Left renal cortex interstitium (tissue), 4 donors: ENCODE data around the gene LGALS7B. TPM values are rescaled to one million over a fixed set of nuclear protein-coding genes. Genes with fewer than 3 reads are reported as not detected.

Experiments
- DNase-seq, 4 donors: peaks; one replicate each; pipeline ENCODE4 v3.0.0-alpha.2; 2013; ENCODE audit warnings: low read depth in 4 of 4, low spot score in 2 of 4, missing footprints in 1 of 4
- polyA plus RNA-seq, 4 donors: library from polyadenylated mRNA; unstranded; fragments of 120-200 nt; gene quantifications; one replicate each; pipeline ENCODE4 v1.2.1, GENCODE V29; 2013; ENCODE audit not compliant: insufficient read length in 4 of 4

The LGALS7B gene
- polyA plus RNA-seq, 4 donors, result 0.95 to 3.2 (median 1.4) TPM; not detected in 1

GRCh38 chr19:38839816-38840582 lies 51.0 kb downstream of the LGALS7B start:
- DNase-seq, result no peak

- DNase-seq, result no peak
Measured at GRCh38 chr19:38840583-38840968, 51.6 kb downstream of the LGALS7B start.

Other genes starting within 250 kb of the LGALS7B start
- 1 to 10 TPM; 2.1 to 5.0 (median 3.4) TPM for gene MAP4K1, start 171.2 kb upstream of the LGALS7B start, polyA plus RNA-seq
- gene EIF3K, start 170.0 kb upstream of the LGALS7B start, polyA plus RNA-seq, result 100 to 1,000 TPM; 330 to 352 (median 340) TPM
- gene ACTN4, start 141.6 kb upstream of the LGALS7B start, polyA plus RNA-seq, result 100 to 1,000 TPM; 655 to 698 (median 680) TPM
- 10 to 100 TPM in 2 of 4 donors, 1 to 10 TPM in 2; 4.6 to 11.3 (median 7.4) TPM for gene CAPN12, start 44.7 kb upstream of the LGALS7B start, polyA plus RNA-seq
- 1 to 10 TPM in 1 of 4 donors, under 1 TPM in 2, not detected in 1; 0.41 to 1.4 (median 0.71) TPM for gene LGALS7, start 15.7 kb upstream of the LGALS7B start, polyA plus RNA-seq
- gene LGALS4, start 23.7 kb downstream of the LGALS7B start, polyA plus RNA-seq, result 1 to 10 TPM in 3 of 4 donors, under 1 TPM in 1; 0.97 to 3.0 (median 2.0) TPM
- 100 to 1,000 TPM; 149 to 161 (median 153) TPM for gene ECH1, start 42.6 kb downstream of the LGALS7B start, polyA plus RNA-seq
- gene HNRNPL, start 60.8 kb downstream of the LGALS7B start, polyA plus RNA-seq, result 100 to 1,000 TPM; 434 to 500 (median 466) TPM
- gene RINL, start 89.1 kb downstream of the LGALS7B start, polyA plus RNA-seq, result 10 to 100 TPM in 1 of 4 donors, 1 to 10 TPM in 3; 7.1 to 10.0 (median 8.3) TPM
- 10 to 100 TPM; 37.9 to 53.1 (median 43.9) TPM for gene SIRT2, start 110.4 kb downstream of the LGALS7B start, polyA plus RNA-seq
- gene NFKBIB, start 110.8 kb downstream of the LGALS7B start, polyA plus RNA-seq, result 10 to 100 TPM in 2 of 4 donors, 1 to 10 TPM in 2; 8.2 to 13.4 (median 11.4) TPM
- gene CCER2, start 123.0 kb downstream of the LGALS7B start, polyA plus RNA-seq, result 1 to 10 TPM in 2 of 4 donors, under 1 TPM in 2; 0.47 to 1.5 (median 1.1) TPM
- 10 to 100 TPM; 31.3 to 72.0 (median 53.4) TPM for gene SARS2, start 141.6 kb downstream of the LGALS7B start, polyA plus RNA-seq
- gene MRPS12, start 141.7 kb downstream of the LGALS7B start, polyA plus RNA-seq, result 10 to 100 TPM; 17.7 to 37.4 (median 26.9) TPM
- gene FBXO17, start 186.5 kb downstream of the LGALS7B start, polyA plus RNA-seq, result 10 to 100 TPM; 51.3 to 93.4 (median 81.1) TPM
- gene FBXO27, start 243.3 kb downstream of the LGALS7B start, polyA plus RNA-seq, result 1 to 10 TPM; 6.1 to 9.8 (median 7.8) TPM